HFFc6 (cell line): ENCODE data around the gene DIP2B. TPM values are rescaled to one million over a fixed set of nuclear protein-coding genes. Genes with fewer than 3 reads are reported as not detected.

Experiments used
- DNase-seq: peaks from one replicate; pipeline ENCODE4 v3.0.0-alpha.2; 2018
- H3K27ac Mint-ChIP-seq: 2 replicates; pipeline ENCODE4 v1.8.0; 2020; ENCODE audit warnings: mild to moderate bottlenecking, mixed read lengths
- H3K27me3 Mint-ChIP-seq: 2 replicates; pipeline ENCODE4 v1.8.0; 2021; ENCODE audit warnings: mild to moderate bottlenecking, moderate library complexity, mixed read lengths; ENCODE audit not compliant: insufficient read depth
- H3K36me3 Mint-ChIP-seq: 2 replicates; pipeline ENCODE4 v1.8.0; 2021; ENCODE audit warnings: low read depth, mixed read lengths
- H3K4me1 Mint-ChIP-seq: 2 replicates; pipeline ENCODE4 v1.8.0; 2020; ENCODE audit warnings: low read depth, mixed read lengths
- H3K4me3 Mint-ChIP-seq: 2 replicates; pipeline ENCODE4 v1.8.0; 2020; ENCODE audit warnings: mild to moderate bottlenecking, moderate library complexity, mixed read lengths
- H3K9me3 Mint-ChIP-seq: 2 replicates; pipeline ENCODE4 v1.8.0; 2020; ENCODE audit warnings: mild to moderate bottlenecking, mixed read lengths
- total RNA-seq, 6 experiments: library from RNA; stranded (reverse); fragmentation: NEBNext Ultra II Directional; extraction: Animal tissue kit (Norgen Biotek cat#: 25700); gene quantifications; 2 replicates in 1 of 6; 3 replicates in 5 of 6; pipeline ENCODE4 v1.2.3, GENCODE V29; 2021
- TF ChIP-seq, protein P1 (sequence below): fragments of 200-600 bp; sonication (generic); IDR thresholded peaks from 2 replicates; pipeline ENCODE4 v1.5.0; 2021; ENCODE audit warnings: antibody characterized with exemption, mild to moderate bottlenecking

DIP2B gene
- total RNA-seq, 6 experiments from 2014 or later = 17.4 to 24.7 (median 20.6) TPM

DNA sequence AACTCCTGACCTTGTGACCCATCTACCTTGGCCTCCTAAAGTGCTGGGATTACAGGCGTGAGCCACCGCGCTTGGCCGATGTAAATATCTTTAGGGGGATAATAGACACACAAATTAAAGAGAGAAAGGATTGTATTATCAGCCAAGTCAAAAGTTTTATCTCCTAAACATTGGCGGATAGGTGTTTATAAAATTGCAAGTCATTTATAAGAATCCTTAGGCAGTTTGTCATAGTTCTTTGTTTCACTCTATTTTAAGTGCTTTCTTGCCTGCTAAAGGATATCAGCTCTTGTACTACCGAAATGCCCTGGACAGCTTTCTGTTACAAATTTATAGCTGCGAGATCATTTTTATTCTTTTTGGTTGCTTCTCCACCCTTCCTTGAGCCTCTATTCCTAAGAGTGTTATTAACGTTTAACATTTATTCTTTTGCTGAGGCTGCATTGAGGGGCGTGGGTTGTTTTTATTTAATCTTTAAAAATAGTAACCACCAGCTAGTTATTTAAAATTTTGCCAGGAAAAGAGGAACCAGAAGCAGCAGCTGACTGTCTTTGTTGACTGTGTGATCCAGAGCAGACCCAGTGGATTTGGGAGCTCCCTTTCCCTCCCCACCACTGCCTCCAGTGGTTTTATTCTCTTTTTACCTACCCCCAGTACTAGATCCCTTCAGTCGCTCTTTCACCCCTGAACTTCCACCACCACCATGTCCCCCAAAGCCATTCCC is 106.4 kb downstream of the DIP2B start:
- Mint-ChIP-seq H3K4me1 (peaks cover 22% of the 10 kb centered on the region), H3K27me3 (peaks cover 3% of the 10 kb centered on the region; the same call in 1 of the 2 replicates)

DNA sequence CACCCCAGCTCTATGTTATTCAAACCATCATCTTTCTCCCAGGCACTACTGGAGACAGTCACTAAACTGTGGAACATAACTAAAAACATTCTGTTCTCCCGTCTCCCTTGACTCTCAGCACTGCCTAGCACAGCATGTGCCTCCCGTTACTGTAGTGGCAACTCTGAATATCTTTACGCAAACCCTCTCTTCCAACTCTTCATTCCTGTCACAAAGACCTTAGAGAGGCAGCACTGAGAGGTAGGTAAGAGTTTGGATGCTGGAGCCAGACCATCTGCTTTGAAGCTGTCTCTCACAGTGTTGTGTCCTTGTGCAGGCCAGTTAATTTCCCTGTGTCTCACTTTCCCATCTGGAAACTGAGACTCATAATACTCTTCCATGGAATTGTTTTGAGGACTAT is 108.1 kb downstream of the DIP2B start:
- Mint-ChIP-seq H3K4me1 (peaks cover 26% of the 10 kb centered on the region), H3K27ac (no peak overlapping the region), H3K36me3 (0 out of 2 replicates have a peak, but pooled peaks cover 7% of the 10 kb centered on the region), H3K27me3 (peaks cover 3% of the 10 kb centered on the region; the same call in 1 of the 2 replicates), H3K9me3 (no peaks in the 10 kb centered on the region), H3K4me3 (no peak overlapping the region)
- DNase-seq = no peak
- TF ChIP-seq, protein P1, sequence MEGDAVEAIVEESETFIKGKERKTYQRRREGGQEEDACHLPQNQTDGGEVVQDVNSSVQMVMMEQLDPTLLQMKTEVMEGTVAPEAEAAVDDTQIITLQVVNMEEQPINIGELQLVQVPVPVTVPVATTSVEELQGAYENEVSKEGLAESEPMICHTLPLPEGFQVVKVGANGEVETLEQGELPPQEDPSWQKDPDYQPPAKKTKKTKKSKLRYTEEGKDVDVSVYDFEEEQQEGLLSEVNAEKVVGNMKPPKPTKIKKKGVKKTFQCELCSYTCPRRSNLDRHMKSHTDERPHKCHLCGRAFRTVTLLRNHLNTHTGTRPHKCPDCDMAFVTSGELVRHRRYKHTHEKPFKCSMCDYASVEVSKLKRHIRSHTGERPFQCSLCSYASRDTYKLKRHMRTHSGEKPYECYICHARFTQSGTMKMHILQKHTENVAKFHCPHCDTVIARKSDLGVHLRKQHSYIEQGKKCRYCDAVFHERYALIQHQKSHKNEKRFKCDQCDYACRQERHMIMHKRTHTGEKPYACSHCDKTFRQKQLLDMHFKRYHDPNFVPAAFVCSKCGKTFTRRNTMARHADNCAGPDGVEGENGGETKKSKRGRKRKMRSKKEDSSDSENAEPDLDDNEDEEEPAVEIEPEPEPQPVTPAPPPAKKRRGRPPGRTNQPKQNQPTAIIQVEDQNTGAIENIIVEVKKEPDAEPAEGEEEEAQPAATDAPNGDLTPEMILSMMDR = no peak

More for the DNA sequence above, 106.4 kb downstream of the DIP2B start:
- Mint-ChIP-seq H3K36me3 (0 out of 2 replicates have a peak, but pooled peaks cover 7% of the 10 kb centered on the region), H3K4me3 (no peak overlapping the region), H3K9me3 (no peaks in the 10 kb centered on the region), H3K27ac (peak overlapping the region; percentile 37; the same call in 1 of the 2 replicates)
- TF ChIP-seq, protein P1 = no peak
- DNase-seq = no peak

DNA sequence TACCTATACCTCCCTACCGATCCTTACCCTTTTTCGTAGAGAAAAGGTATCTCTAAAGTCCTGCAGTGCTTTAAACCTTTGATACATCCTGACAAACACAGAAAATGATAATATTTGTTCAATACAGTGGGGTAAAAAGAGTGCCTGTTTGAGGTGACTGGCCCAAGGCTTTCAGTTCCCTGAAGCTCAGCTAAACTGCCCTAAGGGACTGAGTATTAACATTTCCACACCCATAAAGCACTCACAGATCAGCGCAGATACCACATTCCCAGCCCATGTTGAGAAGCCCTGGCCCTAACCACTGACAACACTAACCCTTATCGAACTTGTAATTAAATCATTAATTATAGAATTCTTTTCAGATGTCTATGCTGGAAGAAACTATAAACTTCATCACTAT is 108.7 kb downstream of the DIP2B start:
- Mint-ChIP-seq H3K4me1 (peaks cover 31% of the 10 kb centered on the region), H3K9me3 (no peaks in the 10 kb centered on the region), H3K4me3 (no peak overlapping the region), H3K27me3 (peaks cover 3% of the 10 kb centered on the region; the same call in 1 of the 2 replicates), H3K27ac (no peak overlapping the region), H3K36me3 (0 out of 2 replicates have a peak, but pooled peaks cover 7% of the 10 kb centered on the region)
- TF ChIP-seq, protein P1 = no peak
- no peak for DNase-seq

DNA sequence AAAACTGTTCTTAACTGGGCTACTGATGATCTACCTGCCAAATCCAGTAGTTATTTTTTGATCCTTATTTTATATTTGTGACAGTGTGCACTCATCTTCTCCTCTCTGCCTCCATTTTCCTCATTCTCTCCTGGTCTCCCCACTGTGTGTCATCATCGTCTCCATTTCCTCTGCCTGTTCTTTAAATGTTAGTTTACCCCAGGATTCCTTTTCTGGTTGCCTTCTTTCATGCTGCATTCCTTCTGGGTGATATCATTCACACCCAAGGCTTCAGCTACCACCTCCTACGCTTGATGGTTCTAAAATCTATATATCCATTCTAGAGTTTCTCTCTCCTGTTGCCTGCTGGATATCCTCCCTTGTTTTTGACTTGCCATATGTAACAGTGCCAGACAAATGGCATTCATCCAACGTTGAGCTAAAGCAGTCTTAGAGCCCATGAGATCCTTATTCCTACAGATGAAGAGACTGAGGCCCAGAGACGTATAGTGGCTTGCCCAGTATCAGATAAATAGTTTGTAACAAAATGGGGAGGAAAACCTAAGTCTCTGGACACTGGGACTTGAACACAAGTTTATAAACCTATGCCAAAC is 109.5 kb downstream of the DIP2B start:
- no peaks in the 10 kb centered on the region for H3K9me3 Mint-ChIP-seq
- peaks cover 39% of the 10 kb centered on the region for H3K4me1 Mint-ChIP-seq
- H3K27ac Mint-ChIP-seq = no peak overlapping the region
- H3K4me3 Mint-ChIP-seq = no peak overlapping the region
- 0 out of 2 replicates have a peak, but pooled peaks cover 7% of the 10 kb centered on the region for H3K36me3 Mint-ChIP-seq
- H3K27me3 Mint-ChIP-seq = peaks cover 3% of the 10 kb centered on the region
- TF ChIP-seq, protein P1 = no peak
- peak; percentile 50 for DNase-seq

DNA sequence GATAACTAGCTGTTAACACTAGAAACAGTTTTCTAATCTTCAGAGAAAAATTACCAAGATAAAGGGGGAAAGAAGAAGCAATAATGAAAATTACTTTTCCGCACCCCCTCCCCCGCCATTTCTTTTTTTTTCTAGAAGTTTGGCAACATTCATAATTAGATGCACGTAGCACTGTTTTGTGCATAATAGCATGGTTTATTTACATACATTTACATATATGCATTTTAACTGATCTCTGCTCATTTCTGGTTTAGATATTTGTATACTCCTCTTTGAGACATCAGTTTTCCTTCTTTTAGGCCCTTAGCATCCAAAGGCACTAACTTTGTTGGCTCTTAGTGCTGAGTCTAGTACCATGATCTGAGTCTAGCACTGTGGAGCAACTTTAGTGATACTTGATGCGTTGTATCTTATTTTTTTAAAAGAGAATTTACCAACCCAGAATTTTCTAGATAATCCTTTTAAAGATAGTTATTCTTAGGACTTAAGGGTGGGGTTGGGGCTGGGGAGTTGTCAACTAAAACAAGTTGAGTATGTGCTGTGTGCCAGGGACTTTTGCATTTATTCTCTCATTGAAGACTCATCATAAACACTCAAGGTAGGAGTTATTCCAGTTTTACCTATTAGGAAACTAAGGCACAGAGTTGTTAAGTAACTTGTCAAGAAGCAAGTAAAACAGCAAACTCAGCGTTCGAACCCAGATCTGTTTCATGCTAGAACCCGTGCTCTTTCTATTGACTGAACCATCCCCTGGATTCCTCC is 110.5 kb downstream of the DIP2B start:
- Mint-ChIP-seq H3K27me3 (peaks cover 3% of the 10 kb centered on the region), H3K4me3 (peak overlapping the region; percentile 43), H3K4me1 (peaks cover 39% of the 10 kb centered on the region), H3K9me3 (no peaks in the 10 kb centered on the region), H3K27ac (peak overlapping the region; percentile 82), H3K36me3 (0 out of 2 replicates have a peak, but pooled peaks cover 7% of the 10 kb centered on the region)
- DNase-seq = no peak
- TF ChIP-seq, protein P1 = no peak
